ENCODE results near the gene CYP46A1.

CYP46A1 gene

DNA sequence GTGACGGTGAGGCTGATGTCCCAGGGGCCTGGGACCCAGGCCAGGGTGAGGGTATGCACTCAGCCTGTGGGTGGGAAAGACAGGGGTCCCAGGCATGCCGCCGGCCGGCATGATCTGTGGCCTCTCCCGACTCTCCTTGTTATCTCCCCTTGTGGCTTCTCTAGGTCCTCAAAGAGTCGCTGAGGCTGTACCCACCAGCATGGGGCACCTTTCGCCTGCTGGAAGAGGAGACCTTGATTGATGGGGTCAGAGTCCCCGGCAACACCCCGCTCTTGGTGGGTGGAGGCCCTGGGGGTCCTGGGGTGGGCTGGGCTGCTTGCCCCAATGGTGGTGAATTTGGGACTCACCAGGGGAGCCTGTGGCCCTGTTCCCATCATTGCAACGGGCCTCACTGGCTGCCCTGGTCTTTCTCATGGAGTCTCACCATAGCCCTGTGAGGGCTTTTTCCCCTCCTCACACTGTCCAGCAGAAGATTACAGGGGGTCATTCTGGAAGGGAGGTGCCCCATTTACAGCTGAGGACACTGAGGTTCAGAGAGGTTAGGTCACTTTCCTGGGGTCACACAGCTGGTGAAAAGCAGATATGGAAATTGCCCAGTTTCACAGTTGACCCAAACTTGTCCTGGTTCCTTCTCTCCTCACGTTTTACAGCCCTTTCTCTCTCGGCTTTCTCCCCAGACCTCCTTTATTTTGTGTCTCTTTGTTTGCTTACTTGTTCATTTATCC, 37.9 kb downstream of the CYP46A1 start:
- TF ChIP-seq CTCF (IDR thresholded peaks at IDR 0.05; ENCODE audit: low read length) (no peak), EZH2 (IDR thresholded peaks at IDR 0.05; ENCODE audit: borderline replicate concordance, low read length) (no peak)
- Histone ChIP-seq H3K27me3 (ENCODE audit: insufficient read depth, low read length) (no peaks in the 10 kb centered on the region), H3K79me2 (ENCODE audit: insufficient read depth, low read length) (no peaks in the 10 kb centered on the region), H3K27ac (ENCODE audit: low read depth, low read length, poor library complexity, severe bottlenecking) (no peak overlapping the region), H2AFZ (ENCODE audit: low read length) (no peak overlapping the region), H3K4me3 (ENCODE audit: low read depth, low read length, poor library complexity, severe bottlenecking) (no peak overlapping the region), H4K20me1 (ENCODE audit: insufficient read depth, low read length) (no peaks in the 10 kb centered on the region), H3K4me1 (ENCODE audit: insufficient read depth, low read length, severe bottlenecking) (no peaks in the 10 kb centered on the region), H3K9ac (ENCODE audit: low read length) (no peak overlapping the region), H3K36me3 (ENCODE audit: insufficient read depth, low read length) (no peaks in the 10 kb centered on the region), H3K4me2 (ENCODE audit: low read length) (no peak overlapping the region), H3F3A (ENCODE audit: insufficient read depth, low read length) (no peaks in the 10 kb centered on the region), H3K9me3 (ENCODE audit: low read length) (no peaks in the 10 kb centered on the region), H3K9me2 (ENCODE audit: low read depth, low read length) (no peaks in the 10 kb centered on the region)

- no peak overlapping the region for H3K9ac ChIP-seq (ENCODE audit: low read length)
- H4K20me1 ChIP-seq (ENCODE audit: insufficient read depth, low read length), result no peaks in the 10 kb centered on the region
- H3K36me3 ChIP-seq (ENCODE audit: insufficient read depth, low read length), result no peaks in the 10 kb centered on the region
- H3K4me3 ChIP-seq (ENCODE audit: low read depth, low read length, poor library complexity, severe bottlenecking), result no peak overlapping the region
- H3K9me2 ChIP-seq (ENCODE audit: low read depth, low read length), result no peaks in the 10 kb centered on the region
- H3F3A ChIP-seq (ENCODE audit: insufficient read depth, low read length), result no peaks in the 10 kb centered on the region
- TF ChIP-seq EZH2 (IDR thresholded peaks at IDR 0.05; ENCODE audit: borderline replicate concordance, low read length) (no peak), CTCF (IDR thresholded peaks at IDR 0.05; ENCODE audit: low read length) (no peak)
- H3K4me2 ChIP-seq (ENCODE audit: low read length), result no peak overlapping the region
- H3K79me2 ChIP-seq (ENCODE audit: insufficient read depth, low read length), result no peaks in the 10 kb centered on the region
- no peaks in the 10 kb centered on the region for H3K27me3 ChIP-seq (ENCODE audit: insufficient read depth, low read length)
- H3K4me1 ChIP-seq (ENCODE audit: insufficient read depth, low read length, severe bottlenecking), result no peaks in the 10 kb centered on the region
- no peaks in the 10 kb centered on the region for H3K9me3 ChIP-seq (ENCODE audit: low read length)
- no peak overlapping the region for H2AFZ ChIP-seq (ENCODE audit: low read length)
- no peak overlapping the region for H3K27ac ChIP-seq (ENCODE audit: low read depth, low read length, poor library complexity, severe bottlenecking)
Observed at GRCh38 chr14:99722741-99723140, 38.6 kb downstream of the CYP46A1 start.

DNA sequence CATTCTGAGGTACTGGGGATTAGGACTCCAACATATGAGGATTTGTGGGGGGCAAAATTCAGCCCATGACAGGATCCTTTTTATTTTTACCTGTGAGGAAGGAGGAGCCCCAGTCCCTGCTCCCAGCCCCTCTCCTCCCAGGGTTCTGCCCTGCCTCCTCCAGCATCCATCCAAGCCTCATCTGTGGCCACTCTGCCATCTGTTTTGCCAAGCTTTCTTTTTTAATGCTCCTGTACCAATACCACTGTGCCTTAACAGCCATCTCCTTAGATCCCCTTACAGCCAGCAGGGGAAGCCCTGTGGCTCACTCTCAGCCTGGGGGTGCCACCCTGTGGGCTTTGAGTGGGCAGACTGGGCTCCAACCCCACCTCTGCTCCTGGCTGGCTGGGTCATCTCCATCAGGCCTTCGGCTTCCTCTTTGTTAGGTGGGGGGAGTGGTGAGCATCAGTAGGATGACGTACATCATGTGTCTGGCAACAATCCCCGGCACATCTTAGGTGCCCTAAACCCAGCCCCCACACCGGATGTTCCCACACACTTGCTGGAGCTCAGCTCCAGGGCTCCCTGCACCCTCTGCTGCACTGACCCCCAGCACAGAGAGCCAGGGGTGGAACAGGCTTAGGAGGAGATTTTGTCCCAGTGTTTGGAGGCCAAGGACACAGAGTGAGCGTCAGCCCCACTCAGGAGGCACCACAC, 40.2 kb downstream of the CYP46A1 start:
- TF ChIP-seq EZH2 (IDR thresholded peaks at IDR 0.05; ENCODE audit: borderline replicate concordance, low read length) (no peak), CTCF (IDR thresholded peaks at IDR 0.05; ENCODE audit: low read length) (no peak)
- no peaks in the 10 kb centered on the region for H3K27me3 ChIP-seq (ENCODE audit: insufficient read depth, low read length)
- H4K20me1 ChIP-seq (ENCODE audit: insufficient read depth, low read length), result no peaks in the 10 kb centered on the region
- no peaks in the 10 kb centered on the region for H3K79me2 ChIP-seq (ENCODE audit: insufficient read depth, low read length)
- no peak overlapping the region for H3K4me2 ChIP-seq (ENCODE audit: low read length)
- H3K9ac ChIP-seq (ENCODE audit: low read length), result no peak overlapping the region
- no peaks in the 10 kb centered on the region for H3K36me3 ChIP-seq (ENCODE audit: insufficient read depth, low read length)
- H3K4me3 ChIP-seq (ENCODE audit: low read depth, low read length, poor library complexity, severe bottlenecking), result no peak overlapping the region
- no peaks in the 10 kb centered on the region for H3F3A ChIP-seq (ENCODE audit: insufficient read depth, low read length)
- no peak overlapping the region for H3K27ac ChIP-seq (ENCODE audit: low read depth, low read length, poor library complexity, severe bottlenecking)
- no peak overlapping the region for H2AFZ ChIP-seq (ENCODE audit: low read length)
- no peaks in the 10 kb centered on the region for H3K4me1 ChIP-seq (ENCODE audit: insufficient read depth, low read length, severe bottlenecking)
- no peaks in the 10 kb centered on the region for H3K9me2 ChIP-seq (ENCODE audit: low read depth, low read length)
- no peaks in the 10 kb centered on the region for H3K9me3 ChIP-seq (ENCODE audit: low read length)
